Stimulated activated CD8-positive, alpha-beta memory T cell treated with anti-CD3 and anti-CD28 coated beads, Interleukin-4, amount 100 ng/mL, for 48 hours (primary cell): ENCODE results near the gene FBXO10.
A peak's percentile ranks its signal among the peaks of the same experiment; 100 is the strongest.

Experiments used
- DNase-seq: peaks from one replicate; pipeline ENCODE4 v3.0.0-alpha.2; 2020

FBXO10 gene

GRCh38 chr9:37593883-37594448 lies 17.8 kb upstream of the FBXO10 start:
- DNase-seq = no peak

- peak; percentile 93 for DNase-seq
These were observed 16.1 kb upstream of the FBXO10 start, which contains the start of gene TOMM5 for GRCh38 chr9:37592108-37592951. TOMM5 (minus strand) TSS chr9:37592597; CDS start chr9:37592532, 65 bp downstream.

GRCh38 chr9:37587521-37587920 lies 11.3 kb upstream of the FBXO10 start:
- no peak for DNase-seq

- no peak for DNase-seq
These were observed 7.4 kb upstream of the FBXO10 start for GRCh38 chr9:37583522-37584121.

- no peak for DNase-seq
These were observed 6.5 kb upstream of the FBXO10 start for GRCh38 chr9:37582548-37583157.

GRCh38 chr9:37575511-37575914 lies 667 bp downstream of the FBXO10 start:
- DNase-seq = no peak

- no peak for DNase-seq
These were observed 1.2 kb downstream of the FBXO10 start for GRCh38 chr9:37575001-37575400.

GRCh38 chr9:37574241-37574721 lies 1.9 kb downstream of the FBXO10 start:
- no peak for DNase-seq

GRCh38 chr9:37571282-37571681 lies 4.9 kb downstream of the FBXO10 start:
- no peak for DNase-seq

GRCh38 chr9:37566716-37567115 lies 9.5 kb downstream of the FBXO10 start:
- DNase-seq = no peak

GRCh38 chr9:37565661-37566618 lies 10.2 kb downstream of the FBXO10 start:
- no peak for DNase-seq

GRCh38 chr9:37564916-37565315 lies 11.3 kb downstream of the FBXO10 start:
- no peak for DNase-seq

GRCh38 chr9:37563806-37564513 lies 12.2 kb downstream of the FBXO10 start:
- no peak for DNase-seq

- no peak for DNase-seq
These were observed 13.4 kb downstream of the FBXO10 start for GRCh38 chr9:37562826-37563225.

- no peak for DNase-seq
These were observed 14.5 kb downstream of the FBXO10 start for GRCh38 chr9:37561682-37562081.

- no peak for DNase-seq
These were observed 16.2 kb downstream of the FBXO10 start for GRCh38 chr9:37559855-37560592.

- DNase-seq = no peak
These were observed 17.1 kb downstream of the FBXO10 start for GRCh38 chr9:37559125-37559524.

GRCh38 chr9:37555786-37556185 lies 20.4 kb downstream of the FBXO10 start:
- no peak for DNase-seq

- DNase-seq = no peak
These were observed 21.9 kb downstream of the FBXO10 start for GRCh38 chr9:37554318-37554717.

GRCh38 chr9:37551888-37552287 lies 24.3 kb downstream of the FBXO10 start:
- DNase-seq = no peak

- no peak for DNase-seq
These were observed 24.7 kb downstream of the FBXO10 start for GRCh38 chr9:37551468-37551867.
